Renal pelvis (tissue), 4 donors: ENCODE measurements around the gene SLC2A9. TPM values are rescaled to one million over a fixed set of nuclear protein-coding genes. Genes with fewer than 3 reads are reported as not detected.

ENCODE experiments used
- DNase-seq: peaks from one replicate; pipeline ENCODE4 v3.0.0-alpha.2; 2013
- polyA plus RNA-seq, 3 donors: library from polyadenylated mRNA; unstranded; fragments of 120-200 nt; gene quantifications; one replicate each; pipeline ENCODE4 v1.2.1, GENCODE V29; 2013; ENCODE audit not compliant: insufficient read length in 3 of 3

Gene SLC2A9
- polyA plus RNA-seq, 3 donors = 10.0 to 13.3 (median 10.3) TPM

GRCh38 chr4:10047967-10048366, 26.7 kb upstream of the SLC2A9 start:
- DNase-seq = no peak

- no peak for DNase-seq
Observed at GRCh38 chr4:10046471-10046870, 25.2 kb upstream of the SLC2A9 start.

- DNase-seq = no peak
Observed at GRCh38 chr4:10045481-10045880, 24.2 kb upstream of the SLC2A9 start.

- no peak for DNase-seq
Observed at GRCh38 chr4:10041036-10041435, 19.7 kb upstream of the SLC2A9 start.

- no peak for DNase-seq
Observed at GRCh38 chr4:10040049-10040892, 19.0 kb upstream of the SLC2A9 start.

- DNase-seq = no peak
Observed at GRCh38 chr4:10036807-10037342, 15.6 kb upstream of the SLC2A9 start.

GRCh38 chr4:10035130-10035529, 13.8 kb upstream of the SLC2A9 start:
- DNase-seq = no peak

GRCh38 chr4:10034612-10035104, 13.4 kb upstream of the SLC2A9 start:
- DNase-seq = no peak

GRCh38 chr4:10034136-10034535, 12.8 kb upstream of the SLC2A9 start:
- no peak for DNase-seq

GRCh38 chr4:10033191-10033881, 12.0 kb upstream of the SLC2A9 start:
- no peak for DNase-seq

GRCh38 chr4:10032625-10033024, 11.3 kb upstream of the SLC2A9 start:
- no peak for DNase-seq

GRCh38 chr4:10031668-10032590, 10.6 kb upstream of the SLC2A9 start:
- no peak for DNase-seq

- no peak for DNase-seq
Observed at GRCh38 chr4:10030972-10031667, 9.8 kb upstream of the SLC2A9 start.

GRCh38 chr4:10029403-10029802, 8.1 kb upstream of the SLC2A9 start:
- DNase-seq = no peak

- no peak for DNase-seq
Observed at GRCh38 chr4:10028910-10029309, 7.6 kb upstream of the SLC2A9 start.

GRCh38 chr4:10026485-10026884, 5.2 kb upstream of the SLC2A9 start:
- DNase-seq = no peak

- no peak for DNase-seq
Observed at GRCh38 chr4:10025230-10025806, 4.0 kb upstream of the SLC2A9 start.

GRCh38 chr4:10024303-10024702, 3.0 kb upstream of the SLC2A9 start:
- DNase-seq = no peak

GRCh38 chr4:10023806-10024205, 2.5 kb upstream of the SLC2A9 start:
- DNase-seq = no peak

- DNase-seq = no peak
Observed at GRCh38 chr4:10023050-10023419, 1.7 kb upstream of the SLC2A9 start.
